ENCODE data around the gene RYR2.

RYR2 gene

DNA sequence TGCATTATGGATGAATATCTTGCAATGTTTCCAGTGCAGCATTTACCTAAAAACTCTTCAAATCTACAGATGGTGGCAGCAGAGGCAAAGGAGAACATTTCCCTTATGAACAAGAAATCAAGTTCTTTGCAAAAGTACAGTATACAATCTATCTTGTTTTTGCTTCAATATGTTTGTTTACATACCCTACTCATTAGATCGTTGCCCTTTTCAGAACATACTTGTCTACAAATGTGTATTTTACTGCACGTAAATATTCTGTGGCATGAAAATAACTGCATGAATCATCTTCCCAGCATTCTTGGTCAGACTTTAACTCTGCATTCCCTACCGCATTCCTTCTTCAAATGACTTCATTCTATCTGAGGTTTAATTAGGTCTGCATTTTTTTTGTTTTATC is 636.0 kb downstream of the RYR2 start:
- no peak for TF ChIP-seq GLIS3 (CRISPR knock-in tag; IDR thresholded peaks at IDR 0.05)
- no peak for TF ChIP-seq TCF4 (CRISPR knock-in tag; IDR thresholded peaks at IDR 0.05; ENCODE audit: borderline replicate concordance)
- no peak for TF ChIP-seq ESRRG (CRISPR knock-in tag; IDR thresholded peaks at IDR 0.05)
- no peak for TF ChIP-seq ISL1 (CRISPR knock-in tag; IDR thresholded peaks at IDR 0.05)
- TF ChIP-seq CSDC2 (CRISPR knock-in tag; IDR thresholded peaks at IDR 0.05) = no peak
- no peak; the same call in 1 of the 2 replicates for TF ChIP-seq ZC3H10 (CRISPR knock-in tag; IDR thresholded peaks at IDR 0.05)
- no peak for TF ChIP-seq ZNF8 (CRISPR knock-in tag; IDR thresholded peaks at IDR 0.05)
- TF ChIP-seq CREB5 (CRISPR knock-in tag; IDR thresholded peaks at IDR 0.05; ENCODE audit: low read depth) = peak; percentile 44; the same call in 1 of the 2 replicates
- TF ChIP-seq SNAI2 (CRISPR knock-in tag; IDR thresholded peaks at IDR 0.05) = no peak
- no peak for TF ChIP-seq BACH2 (CRISPR knock-in tag; IDR thresholded peaks at IDR 0.05; ENCODE audit: borderline replicate concordance)
- TF ChIP-seq ZNF565 (CRISPR knock-in tag; conservative IDR thresholded peaks at IDR 0.05; ENCODE audit: low read depth) = no peak
- peak; percentile 52; the same call in 1 of the 2 replicates for TF ChIP-seq TOX (CRISPR knock-in tag; IDR thresholded peaks at IDR 0.05; ENCODE audit: borderline replicate concordance)
- TF ChIP-seq ARNTL (CRISPR knock-in tag; IDR thresholded peaks at IDR 0.05; ENCODE audit: borderline replicate concordance, low read depth) = no peak
- TF ChIP-seq, protein P1, sequence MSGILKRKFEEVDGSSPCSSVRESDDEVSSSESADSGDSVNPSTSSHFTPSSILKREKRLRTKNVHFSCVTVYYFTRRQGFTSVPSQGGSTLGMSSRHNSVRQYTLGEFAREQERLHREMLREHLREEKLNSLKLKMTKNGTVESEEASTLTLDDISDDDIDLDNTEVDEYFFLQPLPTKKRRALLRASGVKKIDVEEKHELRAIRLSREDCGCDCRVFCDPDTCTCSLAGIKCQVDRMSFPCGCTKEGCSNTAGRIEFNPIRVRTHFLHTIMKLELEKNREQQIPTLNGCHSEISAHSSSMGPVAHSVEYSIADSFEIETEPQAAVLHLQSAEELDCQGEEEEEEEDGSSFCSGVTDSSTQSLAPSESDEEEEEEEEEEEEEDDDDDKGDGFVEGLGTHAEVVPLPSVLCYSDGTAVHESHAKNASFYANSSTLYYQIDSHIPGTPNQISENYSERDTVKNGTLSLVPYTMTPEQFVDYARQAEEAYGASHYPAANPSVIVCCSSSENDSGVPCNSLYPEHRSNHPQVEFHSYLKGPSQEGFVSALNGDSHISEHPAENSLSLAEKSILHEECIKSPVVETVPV (CRISPR knock-in tag; IDR thresholded peaks at IDR 0.05) = no peak
- TF ChIP-seq, protein P2, sequence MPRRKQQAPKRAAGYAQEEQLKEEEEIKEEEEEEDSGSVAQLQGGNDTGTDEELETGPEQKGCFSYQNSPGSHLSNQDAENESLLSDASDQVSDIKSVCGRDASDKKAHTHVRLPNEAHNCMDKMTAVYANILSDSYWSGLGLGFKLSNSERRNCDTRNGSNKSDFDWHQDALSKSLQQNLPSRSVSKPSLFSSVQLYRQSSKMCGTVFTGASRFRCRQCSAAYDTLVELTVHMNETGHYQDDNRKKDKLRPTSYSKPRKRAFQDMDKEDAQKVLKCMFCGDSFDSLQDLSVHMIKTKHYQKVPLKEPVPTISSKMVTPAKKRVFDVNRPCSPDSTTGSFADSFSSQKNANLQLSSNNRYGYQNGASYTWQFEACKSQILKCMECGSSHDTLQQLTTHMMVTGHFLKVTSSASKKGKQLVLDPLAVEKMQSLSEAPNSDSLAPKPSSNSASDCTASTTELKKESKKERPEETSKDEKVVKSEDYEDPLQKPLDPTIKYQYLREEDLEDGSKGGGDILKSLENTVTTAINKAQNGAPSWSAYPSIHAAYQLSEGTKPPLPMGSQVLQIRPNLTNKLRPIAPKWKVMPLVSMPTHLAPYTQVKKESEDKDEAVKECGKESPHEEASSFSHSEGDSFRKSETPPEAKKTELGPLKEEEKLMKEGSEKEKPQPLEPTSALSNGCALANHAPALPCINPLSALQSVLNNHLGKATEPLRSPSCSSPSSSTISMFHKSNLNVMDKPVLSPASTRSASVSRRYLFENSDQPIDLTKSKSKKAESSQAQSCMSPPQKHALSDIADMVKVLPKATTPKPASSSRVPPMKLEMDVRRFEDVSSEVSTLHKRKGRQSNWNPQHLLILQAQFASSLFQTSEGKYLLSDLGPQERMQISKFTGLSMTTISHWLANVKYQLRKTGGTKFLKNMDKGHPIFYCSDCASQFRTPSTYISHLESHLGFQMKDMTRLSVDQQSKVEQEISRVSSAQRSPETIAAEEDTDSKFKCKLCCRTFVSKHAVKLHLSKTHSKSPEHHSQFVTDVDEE (CRISPR knock-in tag; IDR thresholded peaks at IDR 0.05) = no peak
- TF ChIP-seq ZFP3 (CRISPR knock-in tag; IDR thresholded peaks at IDR 0.05) = no peak
- TF ChIP-seq OSR1 (CRISPR knock-in tag; IDR thresholded peaks at IDR 0.05) = no peak
- no peak for TF ChIP-seq RARB (CRISPR knock-in tag; IDR thresholded peaks at IDR 0.05)
- no peak for TF ChIP-seq PPARA (CRISPR knock-in tag; IDR thresholded peaks at IDR 0.05; ENCODE audit: borderline replicate concordance)
- no peak for TF ChIP-seq ZNF70 (CRISPR knock-in tag; IDR thresholded peaks at IDR 0.05)
- no peak for TF ChIP-seq ZFP30 (CRISPR knock-in tag; IDR thresholded peaks at IDR 0.05)
- TF ChIP-seq, protein P3, sequence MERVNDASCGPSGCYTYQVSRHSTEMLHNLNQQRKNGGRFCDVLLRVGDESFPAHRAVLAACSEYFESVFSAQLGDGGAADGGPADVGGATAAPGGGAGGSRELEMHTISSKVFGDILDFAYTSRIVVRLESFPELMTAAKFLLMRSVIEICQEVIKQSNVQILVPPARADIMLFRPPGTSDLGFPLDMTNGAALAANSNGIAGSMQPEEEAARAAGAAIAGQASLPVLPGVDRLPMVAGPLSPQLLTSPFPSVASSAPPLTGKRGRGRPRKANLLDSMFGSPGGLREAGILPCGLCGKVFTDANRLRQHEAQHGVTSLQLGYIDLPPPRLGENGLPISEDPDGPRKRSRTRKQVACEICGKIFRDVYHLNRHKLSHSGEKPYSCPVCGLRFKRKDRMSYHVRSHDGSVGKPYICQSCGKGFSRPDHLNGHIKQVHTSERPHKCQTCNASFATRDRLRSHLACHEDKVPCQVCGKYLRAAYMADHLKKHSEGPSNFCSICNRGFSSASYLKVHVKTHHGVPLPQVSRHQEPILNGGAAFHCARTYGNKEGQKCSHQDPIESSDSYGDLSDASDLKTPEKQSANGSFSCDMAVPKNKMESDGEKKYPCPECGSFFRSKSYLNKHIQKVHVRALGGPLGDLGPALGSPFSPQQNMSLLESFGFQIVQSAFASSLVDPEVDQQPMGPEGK (CRISPR knock-in tag; IDR thresholded peaks at IDR 0.05; ENCODE audit: borderline replicate concordance) = no peak
- TF ChIP-seq, protein P4, sequence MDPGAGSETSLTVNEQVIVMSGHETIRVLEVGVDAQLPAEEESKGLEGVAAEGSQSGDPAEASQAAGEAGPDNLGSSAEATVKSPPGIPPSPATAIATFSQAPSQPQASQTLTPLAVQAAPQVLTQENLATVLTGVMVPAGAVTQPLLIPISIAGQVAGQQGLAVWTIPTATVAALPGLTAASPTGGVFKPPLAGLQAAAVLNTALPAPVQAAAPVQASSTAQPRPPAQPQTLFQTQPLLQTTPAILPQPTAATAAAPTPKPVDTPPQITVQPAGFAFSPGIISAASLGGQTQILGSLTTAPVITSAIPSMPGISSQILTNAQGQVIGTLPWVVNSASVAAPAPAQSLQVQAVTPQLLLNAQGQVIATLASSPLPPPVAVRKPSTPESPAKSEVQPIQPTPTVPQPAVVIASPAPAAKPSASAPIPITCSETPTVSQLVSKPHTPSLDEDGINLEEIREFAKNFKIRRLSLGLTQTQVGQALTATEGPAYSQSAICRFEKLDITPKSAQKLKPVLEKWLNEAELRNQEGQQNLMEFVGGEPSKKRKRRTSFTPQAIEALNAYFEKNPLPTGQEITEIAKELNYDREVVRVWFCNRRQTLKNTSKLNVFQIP (CRISPR knock-in tag; IDR thresholded peaks at IDR 0.05; ENCODE audit: borderline replicate concordance, low read depth) = peak; percentile 79; the same call in 1 of the 2 replicates
- peak; percentile 97 for ATAC-seq

DNA sequence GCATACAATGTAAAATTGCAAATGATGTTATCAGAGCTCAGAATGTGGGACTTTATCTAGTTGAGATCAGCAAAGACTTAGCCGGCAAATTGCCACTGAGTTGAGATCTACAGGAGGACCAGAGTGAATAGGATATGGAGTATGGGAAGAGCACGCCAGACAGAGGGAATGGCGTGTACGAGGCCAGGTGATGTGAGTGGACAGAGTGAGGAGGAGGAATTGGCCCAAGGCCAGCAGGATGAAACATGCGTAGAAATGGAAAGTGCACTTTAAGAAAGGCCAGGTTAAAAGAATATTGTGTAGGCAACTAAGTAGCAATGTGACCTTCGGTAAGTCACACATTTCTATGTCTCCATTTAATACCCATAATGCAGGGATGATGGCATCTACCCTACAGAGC is 637.7 kb downstream of the RYR2 start:
- TF ChIP-seq, protein P4 (CRISPR knock-in tag; IDR thresholded peaks at IDR 0.05; ENCODE audit: borderline replicate concordance, low read depth) = no peak
- TF ChIP-seq ZNF8 (CRISPR knock-in tag; IDR thresholded peaks at IDR 0.05) (no peak), ZFP3 (CRISPR knock-in tag; IDR thresholded peaks at IDR 0.05) (no peak), TOX (CRISPR knock-in tag; IDR thresholded peaks at IDR 0.05; ENCODE audit: borderline replicate concordance) (no peak), PPARA (CRISPR knock-in tag; IDR thresholded peaks at IDR 0.05; ENCODE audit: borderline replicate concordance) (no peak), ESRRG (CRISPR knock-in tag; IDR thresholded peaks at IDR 0.05) (no peak)
- TF ChIP-seq, protein P1 (CRISPR knock-in tag; IDR thresholded peaks at IDR 0.05) = no peak
- ATAC-seq = no peak
